K562 (cell line): ENCODE results near the gene KMT2E. TPM values are rescaled to one million over a fixed set of nuclear protein-coding genes. Genes with fewer than 3 reads are reported as not detected.

ENCODE experiments used
- ATAC-seq: fragments of 200-7000 bp; cut with Tn5 transposase; 3 replicates; pipeline ENCODE4 v1.9.1; 2020; ENCODE audit warnings: moderate library complexity
- BruUV-seq: library from RNA; stranded (reverse); fragments of 400-500 nt; replicated peaks from 2 replicates; lab custom pipeline; 2021; lab: Mats Ljungman, UMichigan
- CTCF ChIA-PET: fragments of 300-600 bp; formaldehyde crosslinking; extraction: SDS; loops from one replicate; lab custom pipeline; 2021; ENCODE audit warnings: low intra/inter-chr PET ratio; lab: Yijun Ruan, JAX
- POLR2A ChIA-PET: fragments of 300-600, 350-650 bp; sonication (Branson Sonifier 250); formaldehyde crosslinking; extraction: SDS; loops from one replicate; lab custom pipeline; 2021; ENCODE audit warnings: antibody characterized with exemption, inconsistent platforms; lab: Yijun Ruan, JAX
- DNase-seq, 4 experiments: peaks; one replicate each; pipeline versions ENCODE4 v3.0.0 to v3.0.0-alpha.2; 2011 to 2018; ENCODE audit warnings: low spot score in 3 of 4, mixed read lengths in 3 of 4; ENCODE audit errors: extremely low read depth in 1 of 4
- FAIRE-seq: peaks from 2 replicates; lab custom pipeline; 2011; peaks lifted over from hg19 to GRCh38; lab: Jason Lieb, UNC
- H2AFZ ChIP-seq: 2 replicates; pipeline ENCODE4 v1.6.0; 2011; ENCODE audit warnings: low read depth, low read length, control low read depth, inconsistent platforms
- H3K27ac ChIP-seq: fragments of 200-600 bp; 3 replicates; pipeline ENCODE4 v1.8.0; 2011; ENCODE audit warnings: low read depth, mild to moderate bottlenecking, control low read depth, inconsistent platforms, low read length, moderate library complexity, mixed read lengths; ENCODE audit errors: extremely low read depth
- H3K27me3 ChIP-seq, 2 experiments: fragments of 300-600 bp in 1 of 2; 2 replicates in 1 of 2; 3 replicates in 1 of 2; pipeline versions ENCODE4 v1.6.0 to v1.8.0; 2011; ENCODE audit warnings: inconsistent platforms in 2 of 2, low read length in 2 of 2, mild to moderate bottlenecking in 1 of 2, mixed read lengths in 1 of 2, moderate library complexity in 1 of 2; ENCODE audit not compliant: control insufficient read depth in 2 of 2, insufficient read depth in 2 of 2
- H3K36me3 ChIP-seq: fragments of 300-600 bp; 3 replicates; pipeline ENCODE4 v1.8.0; 2011; ENCODE audit warnings: mild to moderate bottlenecking, low read length, inconsistent platforms; ENCODE audit not compliant: control insufficient read depth, insufficient read depth
- H3K4me1 ChIP-seq, 2 experiments: fragments of 200-600 bp in 1 of 2; replicated peaks in 1 of 2; 2 replicates in 1 of 2; 3 replicates in 1 of 2; pipeline versions ENCODE4 v1.5.1 to v1.8.0; 2011; ENCODE audit warnings: inconsistent platforms in 2 of 2, low read length in 2 of 2, mild to moderate bottlenecking in 1 of 2, mixed read lengths in 1 of 2, moderate library complexity in 1 of 2; ENCODE audit not compliant: control insufficient read depth in 2 of 2, insufficient read depth in 2 of 2
- H3K4me2 ChIP-seq: 2 replicates; pipeline ENCODE4 v1.6.1; 2011; ENCODE audit warnings: low read length, control low read depth, inconsistent platforms, mixed read lengths; ENCODE audit not compliant: insufficient read depth
- H3K4me3 ChIP-seq: fragments of 200-600 bp; sonication (generic), shearing (Covaris generic); 2 replicates; pipeline ENCODE4 v1.5.1; 2016; ENCODE audit warnings: control low read depth, inconsistent platforms
- H3K79me2 ChIP-seq: fragments of 200-600 bp; 3 replicates; pipeline ENCODE4 v1.8.0; 2011; ENCODE audit warnings: low read length, inconsistent platforms; ENCODE audit not compliant: control insufficient read depth, insufficient read depth
- H3K9ac ChIP-seq, 2 experiments: 2 replicates each; pipeline versions ENCODE4 v1.6.0 to v1.6.1; 2011; ENCODE audit warnings: low read depth in 2 of 2, low read length in 2 of 2, control low read depth in 1 of 2, inconsistent platforms in 1 of 2, mild to moderate bottlenecking in 1 of 2, mixed read lengths in 1 of 2; ENCODE audit not compliant: insufficient read depth in 1 of 2
- H3K9me1 ChIP-seq: one replicate; pipeline ENCODE4 v1.6.0; 2011; ENCODE audit warnings: inconsistent platforms, mild to moderate bottlenecking, low read length, moderate library complexity; ENCODE audit not compliant: control insufficient read depth, insufficient read depth
- H3K9me3 ChIP-seq: replicated peaks from 2 replicates; pipeline ENCODE4 v1.5.1; 2011; ENCODE audit warnings: low read depth, low read length, inconsistent platforms; ENCODE audit not compliant: control insufficient read depth, insufficient read depth
- H4K20me1 ChIP-seq: replicated peaks from 2 replicates; pipeline ENCODE4 v1.6.1; 2011; ENCODE audit warnings: low read length, inconsistent platforms, mixed read lengths; ENCODE audit not compliant: control insufficient read depth, insufficient read depth
- C11orf30 ChIP-seq: fragments of 450-650 bp; IDR thresholded peaks from 2 replicates; pipeline ENCODE4 v1.6.1; 2016; ENCODE audit warnings: low read depth, mild to moderate bottlenecking
- DIDO1 ChIP-seq: fragments of 450-650 bp; IDR thresholded peaks from 2 replicates; pipeline ENCODE4 v1.6.1; 2016; ENCODE audit warnings: low read depth, missing biosample characterization, missing genetic modification characterization
- MAFG ChIP-seq: fragments of 450-650 bp; conservative IDR thresholded peaks from 2 replicates; pipeline ENCODE4 v1.6.1; 2016; ENCODE audit warnings: missing genetic modification characterization, missing compliant biosample characterization
- ZFP91 ChIP-seq: sonication (generic); formaldehyde crosslinking; IDR thresholded peaks from 2 replicates; pipeline ENCODE4 v1.8.0; 2022; ENCODE audit warnings: mild to moderate bottlenecking, missing genetic modification reagents
- ZNF316 ChIP-seq: fragments of 450-650 bp; IDR thresholded peaks from 2 replicates; pipeline ENCODE4 v1.6.1; 2016
- ZNF384 ChIP-seq: IDR thresholded peaks from 2 replicates; pipeline ENCODE4 v1.6.1; 2012; ENCODE audit warnings: low read depth, low read length, improper control_type of control experiment
- WGBS: fragments of 100-300 bp; shearing (Covaris generic); methylation state at CpG from one replicate; pipeline ENCODE4 v1.1.6; 2016; ENCODE audit warnings: low coverage, mixed read lengths; ENCODE audit not compliant: insufficient coverage; ENCODE audit errors: missing lambda C conversion rate; 5-methylcytosine and 5-hydroxymethylcytosine counted together
- in situ Hi-C: fragments of 300-500 bp; cut with MboI; formaldehyde crosslinking; loops from 4 replicates; pipeline ENCODE4 v1.15.0; 2018; ENCODE audit warnings: inconsistent platforms, mixed read lengths
- intact Hi-C: fragments of 100-400 bp; cut with micrococcal nuclease; formaldehyde crosslinking; loops from 2 replicates; pipeline ENCODE4 v1.14.2; 2022
- polyA plus RNA-seq, 8 experiments: library from polyadenylated mRNA; depleted of rRNA in 4 of 8; stranded (reverse) in 5 of 8; unstranded in 3 of 8; fragments of >200 nt; fragmentation: Nextera tagmentation in 2 of 8; fragmentation: Illumina TruSeq in 1 of 8; extraction: Ambion mirVana in 2 of 8; extraction: Trizol in 1 of 8; gene quantifications; 2 replicates each; pipeline versions ENCODE4 v1.2.1 to v1.2.3, GENCODE V29; 2011 to 2014; ENCODE audit warnings: inconsistent platforms in 1 of 8, missing spikeins in 1 of 8
- total RNA-seq, 7 experiments: library from RNA; depleted of rRNA in 6 of 7; stranded (reverse); fragments of >200 nt in 6 of 7; fragmentation: Illumina TruSeq in 2 of 7; extraction: Trizol in 2 of 7; gene quantifications; 2 replicates each; pipeline versions ENCODE4 v1.2.1 to v1.2.3, GENCODE V29; 2011 to 2021; ENCODE audit warnings: low replicate concordance in 1 of 7

Gene KMT2E
- total and polyA plus RNA-seq, 9 of the 15 experiments (the other 6 are each of a cell fraction or from before 2014, with no cell fraction given): 8.9 to 55.3 (median 38.1) TPM

- intact Hi-C loops (no loop called here), in situ Hi-C loops (no loop called here)
- H3K9me1 ChIP-seq: no peaks in the 10 kb centered on the region
- TF ChIP-seq DIDO1 (tag) (no peak), ZFP91 (CRISPR knock-in tag) (no peak), C11orf30 (peak; percentile 70), MAFG (tag) (0 out of 2 replicates have a peak, but pooled peaks have one; percentile 37), ZNF384 (peak; percentile 73; the same call in 1 of the 2 replicates), ZNF316 (peak; percentile 70)
- no peak overlapping the region for H3K9ac ChIP-seq
- peaks cover 50% of the 10 kb centered on the region for H4K20me1 ChIP-seq
- peaks cover 0 to 9% of the 10 kb centered on the region in 2 experiments; a peak in 1 of 5 replicates for H3K4me1 ChIP-seq
- no peaks in the 10 kb centered on the region for H3K9me3 ChIP-seq
- DNase-seq: no peak
- H3K36me3 ChIP-seq: peaks cover 3% of the 10 kb centered on the region; the same call in 1 of the 3 replicates
- CTCF ChIA-PET: no interaction called here
- no peaks in the 10 kb centered on the region for H3K27me3 ChIP-seq
- no peak overlapping the region for H3K4me3 ChIP-seq
- ATAC-seq: no peak; the same call in 2 of the 3 replicates
- WGBS: 57% methylated on average over 2 of the region's 2 CpGs
- no TSS peak for BruUV-seq
- H3K4me2 ChIP-seq: no peak overlapping the region
- no peak overlapping the region for H3K27ac ChIP-seq
- no peak for FAIRE-seq
- peaks cover 99% of the 10 kb centered on the region for H3K79me2 ChIP-seq
- H2AFZ ChIP-seq: no peak overlapping the region
- POLR2A ChIA-PET: interaction anchor here (0.9 to 6.6 kb wide), 8 partner anchors 9 to 63 kb away, joined by 3 to 144 read pairs (median 6); partner anchors contain the start of gene KMT2E
These were observed 12.7 kb downstream of the KMT2E start for GRCh38 chr7:105026750-105027149.
